Measurements from ENCODE around the gene SVIL. TPM values are rescaled to one million over a fixed set of nuclear protein-coding genes. Genes with fewer than 3 reads are reported as not detected.

The SVIL gene
- total RNA-seq, 1 experiment from 2014 or later, result 15.3 TPM

DNA sequence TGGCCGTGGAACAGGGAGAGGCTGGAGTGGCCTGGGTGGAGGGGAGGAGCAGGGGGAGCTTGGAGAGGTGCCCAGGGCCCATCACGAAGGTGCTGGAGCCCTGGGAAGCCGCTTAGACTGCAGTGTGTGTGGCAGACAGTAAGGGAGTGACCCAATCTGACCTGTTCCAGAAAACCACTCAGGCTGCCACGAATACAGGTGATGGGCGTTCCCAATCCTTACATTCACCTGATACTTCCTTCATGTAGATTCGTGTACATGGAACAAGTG is 161.7 kb downstream of the SVIL start:
- H3K4me2 ChIP-seq (ENCODE audit: insufficient read depth, insufficient read length, low read length), result no peak overlapping the region
- Mint-ChIP-seq H3K27ac (no peak overlapping the region), H3K4me1 (peaks cover 17 to 38% of the 10 kb centered on the region in 2 experiments), H3K9me3 (no peaks in the 10 kb centered on the region), H3K27me3 (ENCODE audit: low read depth) (no peaks in the 10 kb centered on the region), H3K36me3 (ENCODE audit: insufficient read depth in 1 of 3, low read depth in 3 of 3) (peaks cover 4 to 27% (median 11%) of the 10 kb centered on the region in 3 experiments; a peak in 6 of 7 replicates), H3K4me3 (no peak overlapping the region; a peak in 1 of 5 replicates)
- no peak overlapping the region for H3K4ac ChIP-seq (ENCODE audit: low read depth, low read length)
- H3K14ac ChIP-seq (ENCODE audit: insufficient read depth, low read length), result no peak overlapping the region
- H4K8ac ChIP-seq (replicated peaks; ENCODE audit: insufficient read length, low read depth, low read length), result no peak overlapping the region
- TF ChIP-seq, protein P1, sequence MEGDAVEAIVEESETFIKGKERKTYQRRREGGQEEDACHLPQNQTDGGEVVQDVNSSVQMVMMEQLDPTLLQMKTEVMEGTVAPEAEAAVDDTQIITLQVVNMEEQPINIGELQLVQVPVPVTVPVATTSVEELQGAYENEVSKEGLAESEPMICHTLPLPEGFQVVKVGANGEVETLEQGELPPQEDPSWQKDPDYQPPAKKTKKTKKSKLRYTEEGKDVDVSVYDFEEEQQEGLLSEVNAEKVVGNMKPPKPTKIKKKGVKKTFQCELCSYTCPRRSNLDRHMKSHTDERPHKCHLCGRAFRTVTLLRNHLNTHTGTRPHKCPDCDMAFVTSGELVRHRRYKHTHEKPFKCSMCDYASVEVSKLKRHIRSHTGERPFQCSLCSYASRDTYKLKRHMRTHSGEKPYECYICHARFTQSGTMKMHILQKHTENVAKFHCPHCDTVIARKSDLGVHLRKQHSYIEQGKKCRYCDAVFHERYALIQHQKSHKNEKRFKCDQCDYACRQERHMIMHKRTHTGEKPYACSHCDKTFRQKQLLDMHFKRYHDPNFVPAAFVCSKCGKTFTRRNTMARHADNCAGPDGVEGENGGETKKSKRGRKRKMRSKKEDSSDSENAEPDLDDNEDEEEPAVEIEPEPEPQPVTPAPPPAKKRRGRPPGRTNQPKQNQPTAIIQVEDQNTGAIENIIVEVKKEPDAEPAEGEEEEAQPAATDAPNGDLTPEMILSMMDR (conservative IDR thresholded peaks at IDR 0.05), result no peak
- no peak overlapping the region for H2BK120ac ChIP-seq (ENCODE audit: low read depth, low read length, poor library complexity, severe bottlenecking)
- no peak overlapping the region for H2AK5ac ChIP-seq (ENCODE audit: insufficient read length, low read length)
- no peak overlapping the region for H3T11ph ChIP-seq (ENCODE audit: low read length)
- no peaks in the 10 kb centered on the region for H3K27me3 ChIP-seq (ENCODE audit: insufficient read depth, low read length)
- no peak overlapping the region for H3K56ac ChIP-seq (ENCODE audit: insufficient read length, low read depth, low read length)
- H2BK5ac ChIP-seq (ENCODE audit: insufficient read length, low read length), result no peak overlapping the region
- H3K9ac ChIP-seq (ENCODE audit: extremely low read depth, insufficient read length, low read length), result no peak overlapping the region
- H4K20me1 ChIP-seq (ENCODE audit: control insufficient read depth, insufficient read depth, insufficient read length), result no peaks in the 10 kb centered on the region
- DNase-seq, result no peak
- H2BK20ac ChIP-seq (ENCODE audit: low read depth, low read length, poor library complexity, severe bottlenecking), result no peak overlapping the region
- no peak overlapping the region for H4K91ac ChIP-seq (ENCODE audit: insufficient read length, low read depth, low read length)
- H3K4me1 ChIP-seq (ENCODE audit: insufficient read depth, low read length), result no peaks in the 10 kb centered on the region; the same call in 1 of the 2 replicates
- no peak overlapping the region for H3K27ac ChIP-seq (ENCODE audit: insufficient read length, low read depth, low read length)
- H2AFZ ChIP-seq (ENCODE audit: low read length), result no peak overlapping the region
- no peak overlapping the region for H3K23ac ChIP-seq (ENCODE audit: insufficient read length, low read depth, low read length)
- no peak overlapping the region for H2BK15ac ChIP-seq (ENCODE audit: low read depth, low read length)
- no peak overlapping the region for H4K5ac ChIP-seq (ENCODE audit: insufficient read length, low read depth, low read length)
- H3K79me1 ChIP-seq (ENCODE audit: insufficient read depth, low read depth, low read length, poor library complexity, severe bottlenecking), result no peaks in the 10 kb centered on the region
- no peaks in the 10 kb centered on the region for H3K23me2 ChIP-seq (ENCODE audit: insufficient read length, low read depth, low read length, poor library complexity, severe bottlenecking)
- no peak overlapping the region for H3K18ac ChIP-seq (ENCODE audit: insufficient read length, low read depth, low read length)
- no peaks in the 10 kb centered on the region for H3K79me2 ChIP-seq (ENCODE audit: insufficient read depth, low read length)
- no peak overlapping the region for H2BK12ac ChIP-seq (ENCODE audit: insufficient read length, low read depth, low read length)
- no CpG with 5 or more reads among the region's 6 CpGs for WGBS (ENCODE audit: extremely low coverage, insufficient read length, low lambda C conversion rate)
- no peaks in the 10 kb centered on the region for H3K9me3 ChIP-seq (ENCODE audit: control insufficient read depth, low read depth, low read length)
